Measurements from ENCODE around the gene MUC21. TPM values are rescaled to one million over a fixed set of nuclear protein-coding genes. Genes with fewer than 3 reads are reported as not detected.
A peak's percentile ranks its signal among the peaks of the same experiment; 100 is the strongest.
"Not testable (repeated sequence)": the region's sequence is repeated elsewhere in the genome, so short reads cannot be mapped to it uniquely, and the experiment has no call there.

The MUC21 gene
- total and polyA plus RNA-seq, 4 donors, result 0.20 to 0.75 TPM; not detected in 2

DNA sequence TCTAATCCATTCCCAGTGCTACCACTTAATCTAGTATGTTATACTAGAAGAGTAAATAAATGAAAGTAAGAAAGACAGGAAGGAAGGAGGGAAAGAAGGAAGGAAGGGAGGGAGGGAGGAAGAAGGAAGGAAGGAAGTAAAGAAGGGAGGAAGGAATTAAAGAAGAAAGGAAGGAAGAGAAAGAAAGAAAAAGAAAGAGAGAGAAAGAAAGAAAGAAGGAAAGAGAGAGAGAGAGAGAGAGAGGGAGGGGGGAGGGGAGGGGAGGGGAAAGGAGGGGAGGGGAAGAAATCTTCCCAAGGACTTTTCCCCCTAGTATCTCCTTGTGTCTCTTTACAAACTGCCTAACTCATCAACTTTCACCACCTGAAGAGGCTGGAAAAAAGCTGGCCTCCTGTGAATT, 20.8 kb upstream of the MUC21 start:
- DNase-seq (no peak), ATAC-seq (ENCODE audit: low FRiP score) (no peak)
- H3K9me3 ChIP-seq (ENCODE audit: control insufficient read depth, low read length), result no peaks in the 10 kb centered on the region
- no peak overlapping the region for H3K4me3 ChIP-seq (ENCODE audit: low read length in 2 of 2)
- peaks cover 0 to 1% of the 10 kb centered on the region in 2 donors for H3K27me3 ChIP-seq (ENCODE audit: control insufficient read depth in 1 of 2, insufficient read depth in 2 of 2, low read length in 1 of 2)
- no peaks in the 10 kb centered on the region for H3K36me3 ChIP-seq (ENCODE audit: control insufficient read depth in 1 of 2, insufficient read depth in 2 of 2, low read length in 1 of 2)
- no peak overlapping the region for H3K27ac ChIP-seq (ENCODE audit: low read depth in 1 of 2, low read length in 2 of 2)
- intact Hi-C loops (cut with DNase I), result no loop called here
- no peaks in the 10 kb centered on the region for H3K4me1 ChIP-seq (ENCODE audit: control insufficient read depth in 1 of 2, insufficient read depth in 2 of 2, low read length in 2 of 2)

DNA sequence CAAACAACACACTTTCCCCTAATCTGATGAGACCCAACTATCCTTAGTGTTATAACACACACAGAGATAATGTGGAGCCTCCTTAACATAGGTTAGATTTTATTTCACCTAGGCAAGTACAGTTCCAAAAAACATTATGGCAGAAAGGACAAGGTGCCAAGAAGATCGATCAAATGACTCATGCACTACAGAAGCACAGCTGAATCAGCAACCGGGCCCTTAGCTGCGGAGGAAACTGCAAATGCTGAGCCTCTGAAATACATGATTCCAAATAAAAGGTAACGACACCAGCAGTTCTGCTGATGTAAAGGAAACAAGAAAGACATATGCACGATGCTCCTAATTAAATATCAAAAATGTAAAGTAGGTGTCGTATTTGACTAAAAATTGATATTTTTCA, 19.9 kb upstream of the MUC21 start:
- intact Hi-C loops (cut with DNase I), result no loop called here

DNA sequence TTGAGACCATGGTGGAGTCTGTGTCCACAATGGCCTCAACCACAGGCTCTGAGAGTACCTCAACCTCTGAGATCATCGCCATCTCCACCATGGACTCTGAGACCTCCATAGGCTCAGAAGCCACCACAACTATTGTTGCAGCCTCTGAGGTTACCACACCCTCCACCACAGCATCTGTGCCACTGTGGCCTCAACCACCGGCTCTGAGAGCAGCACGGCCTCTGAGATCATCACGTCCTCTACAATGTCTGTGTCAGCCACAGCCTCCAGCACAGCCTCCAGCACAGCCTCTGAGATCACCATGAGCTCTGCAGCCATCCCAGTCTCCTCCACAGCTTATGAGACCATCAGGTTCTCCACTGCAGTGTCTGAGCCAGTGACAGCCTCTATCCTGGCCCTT, 19.4 kb upstream of the MUC21 start:
- intact Hi-C loops (cut with DNase I), result no loop called here
- WGBS, 2 donors, result 92 to 93% methylated on average over 4 of the region's 4 CpGs
- no peak for ATAC-seq (ENCODE audit: low FRiP score)
- no peaks in the 10 kb centered on the region for H3K36me3 ChIP-seq (ENCODE audit: control insufficient read depth in 1 of 2, insufficient read depth in 2 of 2, low read length in 1 of 2)
- no peak overlapping the region for H3K27ac ChIP-seq (ENCODE audit: low read depth in 1 of 2, low read length in 2 of 2)
- H3K4me3 ChIP-seq (ENCODE audit: low read length in 2 of 2), result no peak overlapping the region
- no peak for DNase-seq
- H3K4me1 ChIP-seq (ENCODE audit: control insufficient read depth in 1 of 2, insufficient read depth in 2 of 2, low read length in 2 of 2), result no peaks in the 10 kb centered on the region
- H3K27me3 ChIP-seq (ENCODE audit: control insufficient read depth in 1 of 2, insufficient read depth in 2 of 2, low read length in 1 of 2), result peaks cover 0 to 1% of the 10 kb centered on the region in 2 donors
- no peaks in the 10 kb centered on the region for H3K9me3 ChIP-seq (ENCODE audit: control insufficient read depth, low read length)

More for the DNA sequence above, 19.9 kb upstream of the MUC21 start:
- 69 to 71% methylated on average over 6 of the region's 6 CpGs for WGBS, 2 donors
- Histone ChIP-seq H3K4me1 (ENCODE audit: control insufficient read depth in 1 of 2, insufficient read depth in 2 of 2, low read length in 2 of 2) (no peaks in the 10 kb centered on the region), H3K27me3 (ENCODE audit: control insufficient read depth in 1 of 2, insufficient read depth in 2 of 2, low read length in 1 of 2) (peaks cover 0 to 1% of the 10 kb centered on the region in 2 donors), H3K27ac (ENCODE audit: low read depth in 1 of 2, low read length in 2 of 2) (no peak overlapping the region), H3K36me3 (ENCODE audit: control insufficient read depth in 1 of 2, insufficient read depth in 2 of 2, low read length in 1 of 2) (no peaks in the 10 kb centered on the region), H3K4me3 (ENCODE audit: low read length in 2 of 2) (no peak overlapping the region), H3K9me3 (ENCODE audit: control insufficient read depth, low read length) (no peaks in the 10 kb centered on the region)
- DNase-seq, result no peak
- ATAC-seq (ENCODE audit: low FRiP score), result no peak

DNA sequence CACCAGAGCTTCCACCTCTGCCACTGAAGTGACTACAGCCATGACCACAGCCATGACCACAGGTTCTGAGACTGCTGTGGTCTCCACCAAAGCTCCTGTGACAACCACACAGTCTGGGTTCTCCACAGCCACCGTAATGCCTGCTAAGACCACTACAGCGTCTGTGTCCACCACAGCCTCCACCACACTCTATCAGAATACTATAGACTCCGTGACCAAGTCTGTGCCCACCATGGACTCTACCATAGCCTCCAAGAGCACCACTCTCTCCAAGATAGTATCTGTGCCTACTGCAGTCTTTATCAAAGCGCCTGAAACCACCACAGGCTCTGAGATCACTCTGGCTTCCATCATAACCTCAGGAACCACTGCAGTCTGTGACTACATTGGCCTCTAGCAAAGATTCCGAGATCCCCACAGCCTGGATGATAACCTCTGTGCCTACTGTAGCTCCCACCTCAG, 18.3 kb upstream of the MUC21 start:
- DNase-seq (no peak), ATAC-seq (ENCODE audit: low FRiP score) (no peak)
- 83 to 87% methylated on average over 5 of the region's 5 CpGs for WGBS, 2 donors

DNA sequence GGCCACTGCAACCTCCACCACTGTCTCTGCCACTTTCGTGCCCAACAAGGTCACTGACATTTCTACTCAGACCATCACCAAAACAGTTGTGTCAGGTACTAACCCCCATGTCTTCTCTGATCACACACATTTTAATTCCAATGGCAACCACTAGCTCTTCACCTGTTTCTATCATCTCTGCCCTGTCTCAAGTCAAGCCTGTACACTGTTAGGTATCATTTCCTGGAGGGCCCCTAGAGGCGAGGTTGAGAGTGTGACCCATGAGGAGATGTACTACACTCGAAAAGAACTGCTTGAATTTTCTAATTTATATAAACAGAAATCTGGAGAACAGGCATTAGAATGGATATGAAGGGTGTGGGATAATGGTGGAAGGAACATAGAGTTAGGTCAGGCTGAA, 17.4 kb upstream of the MUC21 start:
- no peak overlapping the region for H3K4me3 ChIP-seq (ENCODE audit: low read length in 2 of 2)
- H3K27ac ChIP-seq (ENCODE audit: low read depth in 1 of 2, low read length in 2 of 2), result no peak overlapping the region
- no peak for ATAC-seq (ENCODE audit: low FRiP score)
- H3K36me3 ChIP-seq (ENCODE audit: control insufficient read depth in 1 of 2, insufficient read depth in 2 of 2, low read length in 1 of 2), result no peaks in the 10 kb centered on the region
- no peaks in the 10 kb centered on the region for H3K9me3 ChIP-seq (ENCODE audit: control insufficient read depth, low read length)
- intact Hi-C loops (cut with DNase I), result no loop called here
- DNase-seq, result no peak
- H3K4me1 ChIP-seq (ENCODE audit: control insufficient read depth in 1 of 2, insufficient read depth in 2 of 2, low read length in 2 of 2), result no peaks in the 10 kb centered on the region
- 74 to 76% methylated on average over 3 of the region's 3 CpGs for WGBS, 2 donors
- peaks cover 0 to 1% of the 10 kb centered on the region in 2 donors for H3K27me3 ChIP-seq (ENCODE audit: control insufficient read depth in 1 of 2, insufficient read depth in 2 of 2, low read length in 1 of 2)

More for the DNA sequence above, 18.3 kb upstream of the MUC21 start:
- no peaks in the 10 kb centered on the region for H3K9me3 ChIP-seq (ENCODE audit: control insufficient read depth, low read length)
- H3K4me3 ChIP-seq (ENCODE audit: low read length in 2 of 2), result no peak overlapping the region
- H3K27ac ChIP-seq (ENCODE audit: low read depth in 1 of 2, low read length in 2 of 2), result no peak overlapping the region
- H3K27me3 ChIP-seq (ENCODE audit: control insufficient read depth in 1 of 2, insufficient read depth in 2 of 2, low read length in 1 of 2), result peaks cover 0 to 1% of the 10 kb centered on the region in 2 donors
- intact Hi-C loops (cut with DNase I), result no loop called here
- no peaks in the 10 kb centered on the region for H3K4me1 ChIP-seq (ENCODE audit: control insufficient read depth in 1 of 2, insufficient read depth in 2 of 2, low read length in 2 of 2)
- H3K36me3 ChIP-seq (ENCODE audit: control insufficient read depth in 1 of 2, insufficient read depth in 2 of 2, low read length in 1 of 2), result no peaks in the 10 kb centered on the region

DNA sequence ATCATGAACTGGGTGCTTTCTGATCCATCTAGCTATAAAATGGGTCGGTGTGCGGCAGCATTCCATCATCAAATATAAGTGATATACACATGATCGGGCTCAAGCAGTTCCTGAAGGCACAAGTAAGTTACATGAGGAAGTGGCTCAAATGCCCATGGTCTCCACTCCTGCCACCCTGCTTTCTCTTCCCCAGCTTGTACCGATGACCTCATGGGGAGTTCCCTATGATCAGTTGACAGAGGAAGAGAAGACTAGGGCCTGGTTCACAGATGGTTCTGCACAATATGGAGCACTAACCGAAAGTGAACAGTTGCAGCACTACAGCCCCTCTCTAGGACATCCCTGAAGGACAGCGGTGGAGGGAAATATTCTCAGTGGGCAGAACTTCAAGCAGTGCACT, 14.3 kb upstream of the MUC21 start:
- H3K4me1 ChIP-seq (ENCODE audit: control insufficient read depth in 1 of 2, insufficient read depth in 2 of 2, low read length in 2 of 2); H3K36me3 ChIP-seq (ENCODE audit: control insufficient read depth in 1 of 2, insufficient read depth in 2 of 2, low read length in 1 of 2); H3K9me3 ChIP-seq (ENCODE audit: control insufficient read depth, low read length); intact Hi-C loops (cut with DNase I); ATAC-seq (ENCODE audit: low FRiP score); H3K4me3 ChIP-seq (ENCODE audit: low read length in 2 of 2); H3K27me3 ChIP-seq (ENCODE audit: control insufficient read depth in 1 of 2, insufficient read depth in 2 of 2, low read length in 1 of 2); H3K27ac ChIP-seq (ENCODE audit: low read depth in 1 of 2, low read length in 2 of 2): not testable (repeated sequence)
- DNase-seq, result peak in 1 of 2 donors; percentile 63
- WGBS, 2 donors, result 87 to 94% methylated on average over 6 of the region's 6 CpGs

DNA sequence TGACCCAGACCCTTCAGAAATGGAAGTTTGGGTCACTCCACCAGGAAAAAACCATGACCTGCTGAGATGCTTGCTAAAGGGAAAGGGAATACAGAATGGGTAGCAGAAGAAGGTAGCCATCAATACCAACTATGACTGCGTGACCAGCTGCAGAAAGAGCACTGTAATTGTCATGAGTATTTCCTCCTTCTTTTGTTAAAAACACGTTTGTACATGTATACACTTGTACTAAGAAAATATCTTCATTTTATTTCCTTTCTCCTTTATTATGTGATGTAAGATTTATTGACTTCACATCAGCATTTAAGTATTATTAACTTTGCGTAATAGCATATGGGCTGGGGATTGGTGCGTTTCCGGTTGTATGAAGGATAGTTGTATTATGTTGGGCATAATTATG, 12.6 kb upstream of the MUC21 start:
- ATAC-seq (ENCODE audit: low FRiP score), result no peak
- no peak overlapping the region for H3K27ac ChIP-seq (ENCODE audit: low read depth in 1 of 2, low read length in 2 of 2)
- H3K4me3 ChIP-seq (ENCODE audit: low read length in 2 of 2), result no peak overlapping the region
- H3K4me1 ChIP-seq (ENCODE audit: control insufficient read depth in 1 of 2, insufficient read depth in 2 of 2, low read length in 2 of 2), result no peaks in the 10 kb centered on the region
- H3K27me3 ChIP-seq (ENCODE audit: control insufficient read depth in 1 of 2, insufficient read depth in 2 of 2, low read length in 1 of 2), result no peaks in the 10 kb centered on the region
- no peak for DNase-seq
- intact Hi-C loops (cut with DNase I), result no loop called here
- no peaks in the 10 kb centered on the region for H3K9me3 ChIP-seq (ENCODE audit: control insufficient read depth, low read length)
- no peaks in the 10 kb centered on the region for H3K36me3 ChIP-seq (ENCODE audit: control insufficient read depth in 1 of 2, insufficient read depth in 2 of 2, low read length in 1 of 2)
- WGBS, 2 donors, result 79 to 85% methylated on average over 5 of the region's 5 CpGs

DNA sequence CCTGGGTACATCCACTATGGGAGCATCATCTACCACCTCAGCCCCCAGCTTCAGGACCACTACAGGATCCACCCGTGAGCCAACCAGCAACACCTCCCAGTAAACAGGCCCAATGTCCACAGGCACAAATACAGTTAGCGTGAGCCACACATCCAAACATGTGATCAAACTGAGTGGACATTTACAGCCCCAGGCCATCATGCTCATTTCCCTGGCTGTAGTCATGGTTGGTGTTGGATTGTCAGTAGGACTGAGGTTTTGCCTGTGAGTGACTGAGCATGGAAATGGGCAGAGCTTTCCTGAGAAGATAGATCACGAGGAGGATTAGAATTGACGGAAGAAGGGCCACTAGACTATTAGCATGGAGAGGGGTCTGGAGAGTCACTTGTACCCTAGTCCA, 10.7 kb upstream of the MUC21 start:
- WGBS, 2 donors, result 92% methylated on average over 4 of the region's 4 CpGs
- Histone ChIP-seq H3K36me3 (ENCODE audit: control insufficient read depth in 1 of 2, insufficient read depth in 2 of 2, low read length in 1 of 2) (no peaks in the 10 kb centered on the region), H3K9me3 (ENCODE audit: control insufficient read depth, low read length) (no peaks in the 10 kb centered on the region), H3K27ac (ENCODE audit: low read depth in 1 of 2, low read length in 2 of 2) (no peak overlapping the region), H3K27me3 (ENCODE audit: control insufficient read depth in 1 of 2, insufficient read depth in 2 of 2, low read length in 1 of 2) (no peaks in the 10 kb centered on the region), H3K4me1 (ENCODE audit: control insufficient read depth in 1 of 2, insufficient read depth in 2 of 2, low read length in 2 of 2) (no peaks in the 10 kb centered on the region), H3K4me3 (ENCODE audit: low read length in 2 of 2) (no peak overlapping the region)
- DNase-seq (no peak), ATAC-seq (ENCODE audit: low FRiP score) (no peak)
- intact Hi-C loops (cut with DNase I), result no loop called here

DNA sequence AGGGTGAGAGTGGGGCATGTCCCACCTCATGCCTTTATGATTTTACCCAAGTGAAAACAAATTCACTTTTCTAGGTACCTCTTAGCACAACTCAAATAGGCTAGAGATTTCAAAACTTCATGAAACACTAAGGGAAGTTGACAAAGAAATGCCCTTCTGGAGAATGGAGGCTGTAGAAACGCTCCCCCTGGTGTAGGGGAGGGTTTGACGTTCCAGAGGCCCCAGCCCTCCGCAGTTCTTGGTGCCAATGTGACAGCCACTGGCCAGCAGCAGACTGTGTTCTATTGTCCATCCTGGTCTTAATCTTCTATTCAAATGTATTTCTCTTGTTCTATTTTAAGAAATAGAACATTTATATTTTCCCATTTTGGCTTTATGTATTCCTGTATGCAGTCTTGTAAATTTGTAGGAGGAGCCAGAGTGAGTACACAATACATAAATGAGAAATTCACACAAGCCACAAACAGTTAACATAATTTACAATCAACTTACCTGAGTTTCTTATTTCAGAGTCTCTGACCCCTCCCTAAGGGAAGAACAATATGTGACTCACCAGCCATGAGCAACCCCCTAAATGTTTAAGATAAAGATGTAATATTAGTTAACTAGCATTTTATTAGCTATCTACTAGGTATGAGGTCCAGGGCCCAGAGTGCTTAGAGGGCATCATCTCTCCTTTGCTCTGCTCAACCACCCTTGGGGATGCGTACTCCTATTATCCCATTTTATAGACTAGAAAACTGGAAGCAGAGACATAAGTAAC, 8.8 kb upstream of the MUC21 start:
- Histone ChIP-seq H3K4me3 (ENCODE audit: low read length in 2 of 2) (no peak overlapping the region), H3K27me3 (ENCODE audit: control insufficient read depth in 1 of 2, insufficient read depth in 2 of 2, low read length in 1 of 2) (peaks cover 0 to 2% of the 10 kb centered on the region in 2 donors), H3K27ac (ENCODE audit: low read depth in 1 of 2, low read length in 2 of 2) (no peak overlapping the region), H3K4me1 (ENCODE audit: control insufficient read depth in 1 of 2, insufficient read depth in 2 of 2, low read length in 2 of 2) (no peaks in the 10 kb centered on the region), H3K9me3 (ENCODE audit: control insufficient read depth, low read length) (no peaks in the 10 kb centered on the region), H3K36me3 (ENCODE audit: control insufficient read depth in 1 of 2, insufficient read depth in 2 of 2, low read length in 1 of 2) (no peaks in the 10 kb centered on the region)
- whole genome bisulfite sequencing, 2 donors, result 67 to 69% methylated on average over 4 of the region's 4 CpGs
- DNase-seq, result no peak
- ATAC-seq (ENCODE audit: low FRiP score), result no peak
- intact Hi-C loops (cut with DNase I), result no loop called here
